Measurements from ENCODE around the gene CXCL17. TPM values are rescaled to one million over a fixed set of nuclear protein-coding genes. Genes with fewer than 3 reads are reported as not detected.
"Not testable (repeated sequence)": the region's sequence is repeated elsewhere in the genome, so short reads cannot be mapped to it uniquely, and the experiment has no call there.

CXCL17 gene
- polyA plus RNA-seq, 2 donors, result 107 to 171 TPM

GRCh38 chr19:42448306-42448705 lies 5.6 kb upstream of the CXCL17 start:
- WGBS, 2 donors, result 78 to 81% methylated on average over 5 of the region's 5 CpGs
- not testable (repeated sequence) for H3K36me3 ChIP-seq (ENCODE audit: control insufficient read depth in 2 of 2, insufficient read depth in 2 of 2, low read length in 1 of 2); H3K4me3 ChIP-seq (ENCODE audit: low read depth in 1 of 2, low read length in 2 of 2); H3K27me3 ChIP-seq (ENCODE audit: control insufficient read depth in 1 of 2, insufficient read depth in 2 of 2, low read length in 2 of 2); H3K9me3 ChIP-seq (ENCODE audit: control insufficient read depth in 2 of 2, insufficient read depth in 1 of 2, low read depth in 1 of 2, low read length in 1 of 2); H3K4me1 ChIP-seq (ENCODE audit: control insufficient read depth in 2 of 2, insufficient read depth in 2 of 2, low read length in 1 of 2)
- H3K27ac ChIP-seq (ENCODE audit: low read depth in 2 of 2, low read length in 1 of 2), result peak overlapping the region in 1 of 2 donors; percentile 31

DNA sequence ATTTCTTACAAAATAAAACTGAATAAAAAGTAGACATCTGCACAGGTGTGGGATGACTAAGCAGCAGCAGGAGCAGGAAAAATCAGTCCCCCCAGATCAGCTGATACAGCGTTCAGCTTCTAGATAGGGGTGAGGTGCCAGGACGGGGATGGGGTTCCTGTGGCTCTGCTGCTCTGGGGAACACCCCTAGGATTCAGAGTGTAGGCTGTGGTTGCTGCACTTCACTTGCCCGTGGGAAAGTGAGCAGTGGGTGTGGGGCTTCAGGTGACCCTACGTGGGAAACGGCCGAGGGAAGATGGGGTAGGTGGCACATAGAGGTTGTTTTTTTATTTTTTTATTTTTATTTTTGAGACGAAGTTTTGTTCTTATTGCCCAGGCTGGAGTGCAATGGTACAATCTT lies 3.2 kb upstream of the CXCL17 start:
- Histone ChIP-seq H3K27me3 (ENCODE audit: control insufficient read depth in 1 of 2, insufficient read depth in 2 of 2, low read length in 2 of 2) (no peaks in the 10 kb centered on the region), H3K36me3 (ENCODE audit: control insufficient read depth in 2 of 2, insufficient read depth in 2 of 2, low read length in 1 of 2) (no peaks in the 10 kb centered on the region), H3K4me3 (ENCODE audit: low read depth in 1 of 2, low read length in 2 of 2) (no peak overlapping the region), H3K9me3 (ENCODE audit: control insufficient read depth in 2 of 2, insufficient read depth in 1 of 2, low read depth in 1 of 2, low read length in 1 of 2) (no peaks in the 10 kb centered on the region), H3K4me1 (ENCODE audit: control insufficient read depth in 2 of 2, insufficient read depth in 2 of 2, low read length in 1 of 2) (peaks cover 0 to 6% of the 10 kb centered on the region in 2 donors), H3K27ac (ENCODE audit: low read depth in 2 of 2, low read length in 1 of 2) (no peak overlapping the region)
- 86 to 88% methylated on average over 7 of the region's 7 CpGs for WGBS, 2 donors

DNA sequence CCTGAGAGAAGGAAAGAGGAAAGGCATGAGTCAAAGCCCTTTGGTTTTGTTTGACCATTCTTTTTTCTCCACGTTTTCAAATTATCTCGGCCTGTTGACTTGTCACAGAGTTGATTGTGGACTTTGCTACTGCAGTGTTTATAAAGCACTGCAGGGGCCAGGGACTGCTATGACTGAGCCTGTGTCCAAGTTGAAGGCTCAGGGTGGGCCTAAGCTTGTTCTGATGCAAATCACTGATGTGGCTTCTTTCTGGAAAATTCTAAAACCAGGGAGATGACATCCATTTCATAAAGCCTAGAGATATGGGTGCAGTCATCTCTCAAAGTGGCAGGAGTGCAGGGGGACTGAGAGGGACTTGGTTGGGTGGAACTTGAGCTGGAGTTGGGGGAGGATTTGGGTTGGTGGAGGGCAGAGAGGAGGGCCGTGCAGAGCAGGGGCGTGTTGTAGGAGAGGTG lies 1.2 kb upstream of the CXCL17 start:
- no peak overlapping the region for H3K4me3 ChIP-seq (ENCODE audit: low read depth in 1 of 2, low read length in 2 of 2)
- H3K36me3 ChIP-seq (ENCODE audit: control insufficient read depth in 2 of 2, insufficient read depth in 2 of 2, low read length in 1 of 2), result no peaks in the 10 kb centered on the region
- peaks cover 0 to 11% of the 10 kb centered on the region in 2 donors for H3K4me1 ChIP-seq (ENCODE audit: control insufficient read depth in 2 of 2, insufficient read depth in 2 of 2, low read length in 1 of 2)
- H3K9me3 ChIP-seq (ENCODE audit: control insufficient read depth in 2 of 2, insufficient read depth in 1 of 2, low read depth in 1 of 2, low read length in 1 of 2), result no peaks in the 10 kb centered on the region
- no peaks in the 10 kb centered on the region for H3K27me3 ChIP-seq (ENCODE audit: control insufficient read depth in 1 of 2, insufficient read depth in 2 of 2, low read length in 2 of 2)
- 49 to 64% methylated on average over 4 of the region's 4 CpGs for WGBS, 2 donors
- H3K27ac ChIP-seq (ENCODE audit: low read depth in 2 of 2, low read length in 1 of 2), result peak overlapping the region; percentile 28 to 90

DNA sequence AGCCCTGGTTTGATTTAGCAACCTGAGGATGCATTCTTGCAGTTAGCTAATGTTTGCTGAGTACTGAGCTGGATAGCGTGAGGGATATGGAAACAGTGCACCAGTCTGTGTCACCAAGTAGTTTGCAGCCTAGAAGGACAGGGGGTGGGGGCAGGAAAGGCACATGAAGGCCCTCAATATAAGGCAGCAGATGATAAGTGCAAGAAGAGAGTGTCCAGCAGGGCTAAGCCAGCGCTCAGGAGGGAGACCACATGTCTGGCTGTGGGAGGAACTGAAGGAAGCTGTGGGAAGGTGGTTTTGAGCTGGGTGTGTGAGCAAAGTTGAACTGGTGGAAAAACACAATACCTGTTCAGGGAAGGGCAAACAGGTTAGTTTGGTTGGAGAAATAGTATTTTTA lies 1.7 kb downstream of the CXCL17 start:
- Histone ChIP-seq H3K4me1 (ENCODE audit: control insufficient read depth in 2 of 2, insufficient read depth in 2 of 2, low read length in 1 of 2) (peaks cover 0 to 11% of the 10 kb centered on the region in 2 donors), H3K9me3 (ENCODE audit: control insufficient read depth in 2 of 2, insufficient read depth in 1 of 2, low read depth in 1 of 2, low read length in 1 of 2) (no peaks in the 10 kb centered on the region), H3K4me3 (ENCODE audit: low read depth in 1 of 2, low read length in 2 of 2) (no peak overlapping the region), H3K27ac (ENCODE audit: low read depth in 2 of 2, low read length in 1 of 2) (peak overlapping the region; percentile 92 to 97), H3K36me3 (ENCODE audit: control insufficient read depth in 2 of 2, insufficient read depth in 2 of 2, low read length in 1 of 2) (no peaks in the 10 kb centered on the region), H3K27me3 (ENCODE audit: control insufficient read depth in 1 of 2, insufficient read depth in 2 of 2, low read length in 2 of 2) (no peaks in the 10 kb centered on the region)
- WGBS, 2 donors, result 44 to 49% methylated on average over 2 of the region's 2 CpGs

- 22 to 23% methylated on average over 16 of the region's 16 CpGs for WGBS, 2 donors
- Histone ChIP-seq H3K4me3 (ENCODE audit: low read depth in 1 of 2, low read length in 2 of 2) (no peak overlapping the region), H3K27ac (ENCODE audit: low read depth in 2 of 2, low read length in 1 of 2) (peak overlapping the region; percentile 92 to 97), H3K4me1 (ENCODE audit: control insufficient read depth in 2 of 2, insufficient read depth in 2 of 2, low read length in 1 of 2) (peaks cover 0 to 11% of the 10 kb centered on the region in 2 donors), H3K9me3 (ENCODE audit: control insufficient read depth in 2 of 2, insufficient read depth in 1 of 2, low read depth in 1 of 2, low read length in 1 of 2) (no peaks in the 10 kb centered on the region), H3K36me3 (ENCODE audit: control insufficient read depth in 2 of 2, insufficient read depth in 2 of 2, low read length in 1 of 2) (no peaks in the 10 kb centered on the region), H3K27me3 (ENCODE audit: control insufficient read depth in 1 of 2, insufficient read depth in 2 of 2, low read length in 2 of 2) (no peaks in the 10 kb centered on the region)
Observed at GRCh38 chr19:42440357-42441048, 2.2 kb downstream of the CXCL17 start.

GRCh38 chr19:42436006-42436405 lies 6.7 kb downstream of the CXCL17 start:
- H3K4me1 ChIP-seq (ENCODE audit: control insufficient read depth in 2 of 2, insufficient read depth in 2 of 2, low read length in 1 of 2), result peaks cover 0 to 5% of the 10 kb centered on the region in 2 donors
- no peaks in the 10 kb centered on the region for H3K27me3 ChIP-seq (ENCODE audit: control insufficient read depth in 1 of 2, insufficient read depth in 2 of 2, low read length in 2 of 2)
- H3K36me3 ChIP-seq (ENCODE audit: control insufficient read depth in 2 of 2, insufficient read depth in 2 of 2, low read length in 1 of 2), result peaks cover 0 to 2% of the 10 kb centered on the region in 2 donors
- WGBS, 2 donors, result 72 to 83% methylated on average over 3 of the region's 3 CpGs
- no peak overlapping the region for H3K4me3 ChIP-seq (ENCODE audit: low read depth in 1 of 2, low read length in 2 of 2)
- no peaks in the 10 kb centered on the region for H3K9me3 ChIP-seq (ENCODE audit: control insufficient read depth in 2 of 2, insufficient read depth in 1 of 2, low read depth in 1 of 2, low read length in 1 of 2)
- H3K27ac ChIP-seq (ENCODE audit: low read depth in 2 of 2, low read length in 1 of 2), result no peak overlapping the region

DNA sequence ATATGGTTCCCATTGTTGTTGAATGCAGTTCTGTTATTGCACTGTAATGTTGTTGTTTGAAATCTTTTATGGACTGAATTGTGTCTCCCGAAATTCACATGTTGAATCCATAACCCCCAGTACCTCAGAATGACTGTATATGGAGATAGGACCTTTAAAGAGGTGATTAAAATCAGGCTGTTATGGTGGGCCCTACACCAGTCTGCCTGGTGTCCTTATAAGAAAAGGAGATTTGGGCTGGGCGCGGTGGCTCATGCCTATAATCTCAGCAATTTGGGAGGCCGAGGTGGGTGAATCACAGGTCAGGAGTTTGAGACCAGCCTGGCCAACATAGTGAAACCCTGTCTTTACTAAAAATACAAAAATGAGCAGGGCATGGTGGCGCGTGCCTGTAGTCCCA lies 7.4 kb downstream of the CXCL17 start:
- Histone ChIP-seq H3K4me3 (ENCODE audit: low read depth in 1 of 2, low read length in 2 of 2) (no peak overlapping the region), H3K4me1 (ENCODE audit: control insufficient read depth in 2 of 2, insufficient read depth in 2 of 2, low read length in 1 of 2) (no peaks in the 10 kb centered on the region), H3K27ac (ENCODE audit: low read depth in 2 of 2, low read length in 1 of 2) (no peak overlapping the region), H3K9me3 (ENCODE audit: control insufficient read depth in 2 of 2, insufficient read depth in 1 of 2, low read depth in 1 of 2, low read length in 1 of 2) (no peaks in the 10 kb centered on the region), H3K27me3 (ENCODE audit: control insufficient read depth in 1 of 2, insufficient read depth in 2 of 2, low read length in 2 of 2) (no peaks in the 10 kb centered on the region), H3K36me3 (ENCODE audit: control insufficient read depth in 2 of 2, insufficient read depth in 2 of 2, low read length in 1 of 2) (peaks cover 0 to 2% of the 10 kb centered on the region in 2 donors)
- 90 to 91% methylated on average over 6 of the region's 6 CpGs for WGBS, 2 donors

GRCh38 chr19:42433503-42434260 lies 9.1 kb downstream of the CXCL17 start:
- peaks cover 0 to 2% of the 10 kb centered on the region in 2 donors for H3K36me3 ChIP-seq (ENCODE audit: control insufficient read depth in 2 of 2, insufficient read depth in 2 of 2, low read length in 1 of 2)
- H3K9me3 ChIP-seq (ENCODE audit: control insufficient read depth in 2 of 2, insufficient read depth in 1 of 2, low read depth in 1 of 2, low read length in 1 of 2), result no peaks in the 10 kb centered on the region
- no peak overlapping the region for H3K4me3 ChIP-seq (ENCODE audit: low read depth in 1 of 2, low read length in 2 of 2)
- WGBS, 2 donors, result 41 to 45% methylated on average over 9 of the region's 9 CpGs
- H3K4me1 ChIP-seq (ENCODE audit: control insufficient read depth in 2 of 2, insufficient read depth in 2 of 2, low read length in 1 of 2), result no peaks in the 10 kb centered on the region
- H3K27ac ChIP-seq (ENCODE audit: low read depth in 2 of 2, low read length in 1 of 2), result peak overlapping the region in 1 of 2 donors; percentile 33
- H3K27me3 ChIP-seq (ENCODE audit: control insufficient read depth in 1 of 2, insufficient read depth in 2 of 2, low read length in 2 of 2), result no peaks in the 10 kb centered on the region

GRCh38 chr19:42431486-42431885 lies 11.3 kb downstream of the CXCL17 start:
- peaks cover 0 to 2% of the 10 kb centered on the region in 2 donors for H3K36me3 ChIP-seq (ENCODE audit: control insufficient read depth in 2 of 2, insufficient read depth in 2 of 2, low read length in 1 of 2)

More at GRCh38 chr19:42431486-42431885, 11.3 kb downstream of the CXCL17 start:
- Histone ChIP-seq H3K27me3 (ENCODE audit: control insufficient read depth in 1 of 2, insufficient read depth in 2 of 2, low read length in 2 of 2) (no peaks in the 10 kb centered on the region), H3K4me1 (ENCODE audit: control insufficient read depth in 2 of 2, insufficient read depth in 2 of 2, low read length in 1 of 2) (no peaks in the 10 kb centered on the region), H3K27ac (ENCODE audit: low read depth in 2 of 2, low read length in 1 of 2) (no peak overlapping the region), H3K9me3 (ENCODE audit: control insufficient read depth in 2 of 2, insufficient read depth in 1 of 2, low read depth in 1 of 2, low read length in 1 of 2) (no peaks in the 10 kb centered on the region), H3K4me3 (ENCODE audit: low read depth in 1 of 2, low read length in 2 of 2) (no peak overlapping the region)
- WGBS, 2 donors, result 80 to 98% methylated on average over 1 of the region's 1 CpG

All from esophagus (tissue), 2 donors.